ENCODE results near the gene USP21.

USP21 gene

DNA sequence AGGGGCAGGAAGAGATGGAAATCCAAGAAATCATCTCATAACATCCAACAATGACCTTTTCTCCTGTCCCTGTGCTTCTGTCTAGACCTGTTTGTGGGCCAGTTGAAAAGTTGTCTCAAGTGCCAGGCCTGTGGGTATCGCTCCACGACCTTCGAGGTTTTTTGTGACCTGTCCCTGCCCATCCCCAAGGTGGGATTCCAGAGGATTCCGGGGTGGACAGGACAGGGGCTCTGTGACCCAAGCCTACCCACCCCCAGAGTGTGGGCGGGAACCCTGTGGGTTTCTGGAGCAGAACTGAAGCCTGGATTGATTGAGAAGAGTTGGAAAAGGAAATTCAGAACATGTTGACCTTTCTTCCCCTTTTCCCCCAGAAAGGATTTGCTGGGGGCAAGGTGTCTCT, 4.5 kb downstream of the USP21 start:
- DNase-seq (ENCODE audit: low read depth), result no peak
- H3K4me3 ChIP-seq (ENCODE audit: low read length), result no peak overlapping the region
- TF ChIP-seq, protein P1, sequence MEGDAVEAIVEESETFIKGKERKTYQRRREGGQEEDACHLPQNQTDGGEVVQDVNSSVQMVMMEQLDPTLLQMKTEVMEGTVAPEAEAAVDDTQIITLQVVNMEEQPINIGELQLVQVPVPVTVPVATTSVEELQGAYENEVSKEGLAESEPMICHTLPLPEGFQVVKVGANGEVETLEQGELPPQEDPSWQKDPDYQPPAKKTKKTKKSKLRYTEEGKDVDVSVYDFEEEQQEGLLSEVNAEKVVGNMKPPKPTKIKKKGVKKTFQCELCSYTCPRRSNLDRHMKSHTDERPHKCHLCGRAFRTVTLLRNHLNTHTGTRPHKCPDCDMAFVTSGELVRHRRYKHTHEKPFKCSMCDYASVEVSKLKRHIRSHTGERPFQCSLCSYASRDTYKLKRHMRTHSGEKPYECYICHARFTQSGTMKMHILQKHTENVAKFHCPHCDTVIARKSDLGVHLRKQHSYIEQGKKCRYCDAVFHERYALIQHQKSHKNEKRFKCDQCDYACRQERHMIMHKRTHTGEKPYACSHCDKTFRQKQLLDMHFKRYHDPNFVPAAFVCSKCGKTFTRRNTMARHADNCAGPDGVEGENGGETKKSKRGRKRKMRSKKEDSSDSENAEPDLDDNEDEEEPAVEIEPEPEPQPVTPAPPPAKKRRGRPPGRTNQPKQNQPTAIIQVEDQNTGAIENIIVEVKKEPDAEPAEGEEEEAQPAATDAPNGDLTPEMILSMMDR (conservative IDR thresholded peaks at IDR 0.05; ENCODE audit: low read length), result no peak

DNA sequence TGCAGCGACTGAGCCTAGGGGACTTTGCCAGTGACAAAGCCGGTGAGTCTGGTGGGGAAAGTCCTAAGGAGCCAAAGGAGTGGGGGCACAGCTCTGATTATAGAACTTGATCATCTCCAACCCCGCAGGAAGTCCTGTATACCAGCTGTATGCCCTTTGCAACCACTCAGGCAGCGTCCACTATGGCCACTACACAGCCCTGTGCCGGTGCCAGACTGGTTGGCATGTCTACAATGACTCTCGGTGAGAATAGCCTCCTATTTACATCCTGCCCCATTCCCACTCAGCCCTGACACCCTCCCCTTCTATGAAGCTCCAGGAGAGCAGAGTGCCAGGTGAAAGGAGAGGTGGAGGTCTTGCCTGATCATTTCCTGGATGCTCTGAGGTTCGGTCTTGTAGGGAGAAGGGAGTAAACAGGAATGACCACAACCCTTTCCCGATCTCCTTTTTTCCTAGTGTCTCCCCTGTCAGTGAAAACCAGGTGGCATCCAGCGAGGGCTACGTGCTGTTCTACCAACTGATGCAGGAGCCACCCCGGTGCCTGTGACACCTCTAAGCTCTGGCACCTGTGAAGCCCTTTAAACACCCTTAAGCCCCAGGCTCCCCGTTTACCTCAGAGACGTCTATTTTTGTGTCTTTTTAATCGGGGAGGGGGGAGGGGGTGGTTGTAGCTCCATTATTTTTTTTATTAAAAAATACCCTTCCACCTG, 5.8 kb downstream of the USP21 start:
- peak overlapping the region; percentile 92 for H3K4me3 ChIP-seq (ENCODE audit: low read length)
- DNase-seq (ENCODE audit: low read depth), result no peak
- TF ChIP-seq, protein P1 (conservative IDR thresholded peaks at IDR 0.05; ENCODE audit: low read length), result no peak

DNA sequence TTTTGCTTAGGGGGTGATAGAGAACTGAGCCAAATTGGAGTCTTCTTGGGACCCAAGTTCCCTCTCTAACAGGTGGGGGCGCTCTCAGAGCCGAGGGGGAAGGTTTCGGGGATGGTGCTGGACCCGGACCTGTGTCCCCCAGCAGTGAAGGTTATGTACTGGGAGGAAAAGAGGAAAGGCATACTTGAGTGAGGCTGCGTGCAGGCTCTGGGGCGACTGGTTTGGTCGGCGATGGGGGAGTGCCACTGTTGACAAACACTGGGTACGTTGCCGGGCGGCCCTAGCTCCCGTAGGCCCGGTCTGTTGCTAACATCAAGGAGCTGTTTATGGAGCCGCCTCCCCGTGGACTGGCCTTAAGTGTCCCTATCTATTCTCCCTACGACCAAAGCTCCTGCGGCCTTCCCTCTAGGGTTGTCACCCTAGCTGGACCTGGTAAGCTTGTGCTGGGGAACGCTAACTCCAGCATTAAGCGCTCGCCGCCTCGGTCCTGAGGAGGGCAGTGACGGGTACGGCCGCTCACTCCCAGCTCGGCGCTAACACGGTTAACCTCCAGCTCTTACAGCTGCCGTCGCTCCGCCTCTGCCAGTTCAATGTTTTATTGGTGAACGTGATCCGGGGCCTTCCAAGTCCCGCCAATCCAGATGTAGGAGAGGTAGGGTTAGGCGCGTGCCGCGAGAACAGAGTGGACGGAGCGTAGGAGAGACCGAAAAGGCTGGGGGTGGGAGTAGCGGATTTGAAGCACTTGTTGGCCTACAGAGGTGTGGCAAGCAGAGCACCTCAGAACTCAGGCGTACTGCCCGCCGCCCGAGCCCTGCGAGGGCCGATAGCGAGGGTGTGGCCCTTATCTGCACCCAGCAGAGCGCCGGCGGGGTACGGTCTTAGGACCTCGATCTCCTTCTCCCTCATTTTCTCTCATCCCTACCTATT, 6.7 kb downstream of the USP21 start, which contains the start of gene PPOX:
Gene PPOX (plus strand): TSS at position 685 of the 927 bp plus-strand sequence. CDS start 422 bp downstream, outside the sequence.
- H3K4me3 ChIP-seq (ENCODE audit: low read length), result peak within 1 kb of the TSS; percentile 92
- peak; percentile 98 for DNase-seq (ENCODE audit: low read depth)
- TF ChIP-seq, protein P1 (conservative IDR thresholded peaks at IDR 0.05; ENCODE audit: low read length), result peak; percentile 59

DNA sequence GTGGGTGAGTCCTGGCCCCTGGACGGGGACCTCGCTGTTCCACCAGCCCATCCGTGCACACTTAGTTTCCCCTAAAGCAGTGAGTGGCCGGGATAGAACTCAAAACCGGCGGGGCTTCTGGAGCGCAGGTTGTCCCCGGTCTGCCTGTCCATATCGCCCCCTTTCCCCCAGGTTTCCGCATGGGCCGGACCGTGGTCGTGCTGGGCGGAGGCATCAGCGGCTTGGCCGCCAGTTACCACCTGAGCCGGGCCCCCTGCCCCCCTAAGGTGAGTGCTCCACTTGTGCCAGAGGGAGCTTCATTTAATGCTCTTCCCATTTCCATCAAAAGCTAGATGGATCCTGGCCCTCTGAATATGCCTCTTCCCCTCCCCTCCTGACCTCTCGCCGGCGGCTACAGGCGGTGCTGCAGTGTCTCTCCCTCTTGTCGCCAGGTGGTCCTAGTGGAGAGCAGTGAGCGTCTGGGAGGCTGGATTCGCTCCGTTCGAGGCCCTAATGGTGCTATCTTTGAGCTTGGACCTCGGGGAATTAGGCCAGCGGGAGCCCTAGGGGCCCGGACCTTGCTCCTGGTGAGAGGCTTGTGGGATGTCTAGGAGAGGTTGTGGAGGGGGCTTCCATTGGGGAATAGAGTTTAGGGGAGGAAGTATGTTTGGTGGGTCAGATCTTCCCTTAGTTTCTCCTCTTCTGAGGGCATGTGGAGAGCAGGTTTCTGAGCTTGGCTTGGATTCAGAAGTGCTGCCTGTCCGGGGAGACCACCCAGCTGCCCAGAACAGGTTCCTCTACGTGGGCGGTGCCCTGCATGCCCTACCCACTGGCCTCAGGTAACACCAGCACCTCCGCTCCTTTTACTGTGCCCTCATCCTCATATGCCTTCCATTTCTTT, 7.6 kb downstream of the USP21 start:
- H3K4me3 ChIP-seq (ENCODE audit: low read length), result peak overlapping the region; percentile 92
- no peak for DNase-seq (ENCODE audit: low read depth)
- TF ChIP-seq, protein P1 (conservative IDR thresholded peaks at IDR 0.05; ENCODE audit: low read length), result no peak

DNA sequence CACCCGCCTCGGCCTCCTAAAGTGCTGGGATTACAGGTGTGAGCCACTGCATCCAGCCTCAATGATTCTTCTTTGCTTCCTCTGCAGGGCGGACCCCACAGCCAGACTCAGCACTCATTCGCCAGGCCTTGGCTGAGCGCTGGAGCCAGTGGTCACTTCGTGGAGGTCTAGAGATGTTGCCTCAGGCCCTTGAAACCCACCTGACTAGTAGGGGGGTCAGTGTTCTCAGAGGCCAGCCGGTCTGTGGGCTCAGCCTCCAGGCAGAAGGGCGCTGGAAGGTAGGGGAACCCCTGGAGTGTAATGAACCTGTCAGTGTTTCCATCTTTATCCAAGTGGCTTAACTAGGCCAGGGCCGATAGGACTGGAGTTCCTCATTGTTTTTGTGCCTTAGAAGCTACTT, 9.6 kb downstream of the USP21 start:
- DNase-seq (ENCODE audit: low read depth), result no peak
- TF ChIP-seq, protein P1 (conservative IDR thresholded peaks at IDR 0.05; ENCODE audit: low read length), result no peak
- no peak overlapping the region for H3K4me3 ChIP-seq (ENCODE audit: low read length)

DNA sequence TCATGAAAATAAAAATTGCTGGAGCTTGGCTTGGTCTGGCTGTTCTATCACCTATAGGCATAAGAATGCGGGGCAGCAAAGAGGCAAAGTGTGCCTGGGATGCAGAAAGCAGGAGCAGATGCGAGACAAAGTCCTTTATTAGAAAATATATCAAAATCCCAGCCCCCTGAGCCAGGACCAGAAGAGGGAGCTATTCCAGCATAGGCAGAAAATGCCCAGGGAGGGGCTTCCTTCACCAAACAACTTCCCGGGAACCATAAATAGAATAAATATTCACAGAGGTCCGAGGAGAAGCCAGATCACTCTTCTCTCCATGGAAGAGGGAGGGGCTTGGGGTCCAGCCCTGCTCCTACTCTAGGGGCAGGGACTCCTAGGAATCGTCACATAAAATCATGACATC, 11.9 kb downstream of the USP21 start:
- DNase-seq (ENCODE audit: low read depth), result no peak
- H3K4me3 ChIP-seq (ENCODE audit: low read length), result no peak overlapping the region
- TF ChIP-seq, protein P1 (conservative IDR thresholded peaks at IDR 0.05; ENCODE audit: low read length), result peak; percentile 17; the same call in 1 of the 2 replicates

All from AG10803 (cell line).